Measurements from ENCODE around the gene HES5.

Gene HES5

GRCh38 chr1:2514863-2515762, 14.9 kb downstream of the HES5 start:
- no peak for DNase-seq

DNA sequence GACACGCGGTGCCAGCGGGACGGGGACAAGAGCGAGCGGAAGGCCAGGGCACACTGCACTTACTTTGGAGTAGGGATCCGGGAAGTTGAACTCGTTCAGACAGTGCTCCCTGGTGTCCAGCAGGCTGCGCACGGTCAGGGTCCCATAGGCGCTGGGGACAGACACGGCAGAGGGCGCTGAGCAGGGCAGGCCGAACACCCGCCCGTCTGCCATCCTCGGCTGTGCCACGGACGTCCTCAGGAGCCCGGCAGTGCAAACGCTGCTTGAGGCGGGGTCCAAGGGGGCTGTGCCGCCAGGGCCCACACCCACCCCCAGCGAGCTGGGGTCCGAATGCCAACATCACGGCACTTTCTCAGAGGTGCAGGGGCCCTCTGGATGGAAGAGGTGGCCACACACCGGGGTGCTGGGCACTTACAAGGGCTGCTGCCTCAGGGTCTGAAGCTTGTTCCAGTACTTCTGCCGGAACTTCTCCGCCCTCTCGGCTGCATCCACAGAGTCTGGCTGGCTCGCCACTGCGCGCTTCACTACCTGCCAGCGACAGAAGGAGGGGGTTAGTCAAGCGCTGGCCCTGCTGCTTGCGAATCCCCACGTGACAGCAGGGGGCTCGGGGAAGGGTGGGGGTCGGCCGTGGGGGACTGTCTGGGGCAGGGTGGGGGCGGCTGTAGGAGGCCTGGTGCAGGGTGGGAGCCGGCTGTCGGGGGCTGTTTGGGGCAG, 16.0 kb downstream of the HES5 start:
- no peak for DNase-seq

DNA sequence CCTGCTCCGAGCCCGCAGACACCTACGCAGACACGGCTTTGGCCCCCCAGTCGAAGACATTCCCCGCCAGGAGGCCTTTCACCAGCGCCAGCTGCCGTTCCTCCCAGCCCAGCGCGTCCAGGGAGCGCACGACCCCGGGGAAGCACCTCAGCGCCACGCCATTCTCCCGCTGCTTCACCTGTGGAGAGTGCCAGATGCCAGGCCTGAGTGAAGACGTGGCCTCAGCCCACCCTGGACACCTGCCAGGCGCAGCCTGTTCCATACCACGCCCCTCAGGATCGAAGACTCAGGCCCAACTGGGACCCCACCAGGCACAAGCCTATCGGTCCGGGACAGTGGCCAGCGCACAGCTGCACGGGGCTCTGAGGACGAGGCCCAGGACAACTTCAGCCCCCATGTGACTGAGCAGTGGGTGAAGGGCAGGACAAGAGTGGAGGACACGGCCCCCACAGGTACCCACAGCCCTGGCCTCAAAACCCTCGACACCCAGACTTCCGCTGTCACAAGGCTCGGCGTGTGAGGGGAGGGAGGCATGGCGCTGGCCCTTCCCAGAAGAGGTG, 17.1 kb downstream of the HES5 start:
- DNase-seq, result no peak

- DNase-seq, result no peak
Observed at GRCh38 chr1:2510366-2511155, 19.5 kb downstream of the HES5 start.

- no peak for DNase-seq
Observed at GRCh38 chr1:2509589-2509988, 20.5 kb downstream of the HES5 start.

DNA sequence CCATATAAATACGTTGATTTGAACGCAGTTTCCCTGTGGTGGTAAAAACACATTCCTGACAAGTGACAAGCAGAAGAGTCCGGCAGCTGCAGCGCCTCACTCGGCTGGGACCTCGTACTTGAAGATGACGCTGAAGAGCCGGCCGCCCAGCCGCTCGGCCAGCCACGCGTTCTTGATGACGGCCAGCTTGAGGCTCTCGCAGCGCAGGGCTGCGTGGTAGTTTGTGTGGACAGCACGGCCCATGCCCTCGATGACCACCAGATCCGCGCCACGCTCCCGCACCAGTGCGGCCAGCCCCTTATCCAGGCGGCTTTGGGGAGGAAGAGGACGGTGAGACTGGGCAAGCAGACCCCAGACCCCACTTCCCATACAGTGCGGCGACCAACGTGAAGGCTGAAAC, 21.3 kb downstream of the HES5 start:
- no peak for DNase-seq

- DNase-seq, result no peak
Observed at GRCh38 chr1:2508180-2508579, 21.9 kb downstream of the HES5 start.

GRCh38 chr1:2507744-2508155, 22.3 kb downstream of the HES5 start:
- DNase-seq, result no peak

DNA sequence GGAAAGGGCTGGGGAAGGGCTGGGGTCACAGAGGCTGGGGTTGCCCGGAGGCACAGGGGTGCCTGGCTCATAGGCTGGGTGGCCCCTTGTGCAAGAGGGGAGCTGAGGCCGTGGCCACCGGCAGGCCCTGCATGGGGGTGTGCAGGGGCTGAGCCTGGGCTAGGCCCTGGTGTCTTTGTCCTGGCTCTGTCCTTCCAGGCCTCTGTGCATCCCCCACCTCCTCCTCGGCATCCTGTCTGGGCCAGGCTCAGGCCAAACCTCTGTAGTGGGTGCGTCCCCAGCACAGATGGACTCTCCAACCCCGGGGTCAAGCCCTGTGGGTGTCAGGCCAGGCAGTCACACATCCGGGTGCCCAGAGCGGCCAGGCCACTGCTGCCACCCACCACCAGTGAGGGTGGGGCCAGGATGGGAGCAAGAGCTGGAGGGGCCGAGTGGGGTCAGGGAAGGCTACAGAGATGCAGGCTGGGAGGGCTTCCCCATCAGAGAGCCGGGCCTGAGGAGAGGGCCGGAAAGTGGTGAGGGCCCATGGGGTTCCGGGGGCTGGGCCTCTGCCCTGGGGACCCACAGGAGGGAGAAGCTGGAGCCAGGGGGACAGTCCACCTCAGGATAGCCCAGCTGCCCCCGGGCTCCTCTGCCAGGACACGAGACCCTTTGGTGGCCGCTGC, 23.0 kb downstream of the HES5 start:
- DNase-seq, result no peak

- no peak for DNase-seq
Observed at GRCh38 chr1:2506007-2506860, 23.8 kb downstream of the HES5 start.

- DNase-seq, result no peak
Observed at GRCh38 chr1:2505461-2505994, 24.5 kb downstream of the HES5 start.

GRCh38 chr1:2504949-2505272, 25.2 kb downstream of the HES5 start:
- no peak for DNase-seq

GRCh38 chr1:2504225-2504948, 25.7 kb downstream of the HES5 start:
- DNase-seq, result no peak

DNA sequence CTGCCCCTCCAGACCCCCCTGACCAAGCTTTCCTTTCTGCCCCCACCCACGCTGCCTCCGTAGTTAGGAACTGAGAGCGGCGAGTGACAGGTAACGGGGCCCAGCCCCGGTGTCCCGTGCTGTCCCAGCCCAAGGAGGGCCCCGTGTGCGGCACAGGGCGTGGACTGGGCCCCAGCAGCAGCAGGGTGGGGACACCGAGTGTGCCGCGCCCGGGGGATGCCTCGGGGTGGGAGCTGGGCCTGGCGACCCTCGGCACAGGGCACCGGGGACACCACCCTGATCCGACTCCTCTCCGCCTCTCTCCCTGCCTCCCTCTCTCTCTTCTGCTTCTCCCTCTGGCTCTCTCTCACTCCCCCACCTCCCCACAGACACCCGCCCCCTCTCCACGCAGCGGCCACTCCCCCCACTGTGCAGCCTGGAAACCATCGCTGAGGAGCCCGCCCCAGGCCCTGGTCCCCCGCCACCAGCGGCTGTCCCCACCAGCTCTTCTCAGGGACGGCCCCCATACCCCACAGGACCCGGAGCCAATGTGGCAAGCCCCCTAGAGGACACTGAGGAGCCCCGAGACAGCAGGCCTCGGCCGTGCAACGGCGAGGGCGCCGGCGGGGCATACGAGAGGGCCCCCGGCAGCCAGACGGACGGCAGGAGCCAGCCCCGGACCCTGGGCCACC, 26.4 kb downstream of the HES5 start:
- DNase-seq, result no peak

GRCh38 chr1:2502661-2503553, 27.2 kb downstream of the HES5 start:
- DNase-seq, result no peak

DNA sequence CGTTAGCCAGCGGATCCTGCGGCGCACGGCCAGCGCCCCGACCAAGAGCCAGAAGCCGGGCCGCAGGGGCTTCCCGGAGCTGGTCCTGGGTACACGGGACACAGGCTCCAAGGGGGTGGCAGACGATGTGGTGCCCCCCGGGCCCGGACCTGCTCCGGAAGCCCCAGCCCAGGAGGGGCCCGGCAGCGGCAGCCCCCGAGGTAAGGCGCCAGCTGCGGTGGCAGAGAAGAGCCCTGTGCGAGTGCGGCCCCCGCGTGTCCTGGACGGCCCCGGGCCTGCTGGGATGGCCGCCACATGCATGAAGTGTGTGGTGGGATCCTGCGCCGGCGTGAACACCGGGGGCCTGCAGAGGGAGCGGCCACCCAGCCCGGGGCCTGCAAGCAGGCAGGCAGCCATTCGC, 27.9 kb downstream of the HES5 start:
- no peak for DNase-seq

GRCh38 chr1:2501820-2502119, 28.3 kb downstream of the HES5 start:
- no peak for DNase-seq

GRCh38 chr1:2501041-2501819, 28.8 kb downstream of the HES5 start:
- no peak for DNase-seq
